IPS-18a (cell line): Measurements from ENCODE around the gene ZNF367.

Source experiments
- H3K27ac ChIP-seq: one replicate; pipeline ENCODE4 v1.5.1; 2013; ENCODE audit warnings: low read length
- H3K27me3 ChIP-seq: one replicate; pipeline ENCODE4 v1.6.1; 2013; ENCODE audit warnings: mild to moderate bottlenecking, low read length; ENCODE audit not compliant: control insufficient read depth, insufficient read depth
- H3K36me3 ChIP-seq: one replicate; pipeline ENCODE4 v1.6.1; 2013; ENCODE audit warnings: low read depth, low read length; ENCODE audit not compliant: control insufficient read depth
- H3K4me1 ChIP-seq: one replicate; pipeline ENCODE4 v1.6.1; 2013; ENCODE audit warnings: low read depth, low read length; ENCODE audit not compliant: control insufficient read depth
- H3K4me3 ChIP-seq: one replicate; pipeline ENCODE4 v1.5.1; 2013; ENCODE audit warnings: low read length
- H3K9ac ChIP-seq: one replicate; pipeline ENCODE4 v1.6.1; 2013; ENCODE audit warnings: mild to moderate bottlenecking, low read length, moderate library complexity
- H3K9me3 ChIP-seq: one replicate; pipeline ENCODE4 v1.6.1; 2013; ENCODE audit warnings: low read depth, low read length; ENCODE audit not compliant: control insufficient read depth

ZNF367 gene

DNA sequence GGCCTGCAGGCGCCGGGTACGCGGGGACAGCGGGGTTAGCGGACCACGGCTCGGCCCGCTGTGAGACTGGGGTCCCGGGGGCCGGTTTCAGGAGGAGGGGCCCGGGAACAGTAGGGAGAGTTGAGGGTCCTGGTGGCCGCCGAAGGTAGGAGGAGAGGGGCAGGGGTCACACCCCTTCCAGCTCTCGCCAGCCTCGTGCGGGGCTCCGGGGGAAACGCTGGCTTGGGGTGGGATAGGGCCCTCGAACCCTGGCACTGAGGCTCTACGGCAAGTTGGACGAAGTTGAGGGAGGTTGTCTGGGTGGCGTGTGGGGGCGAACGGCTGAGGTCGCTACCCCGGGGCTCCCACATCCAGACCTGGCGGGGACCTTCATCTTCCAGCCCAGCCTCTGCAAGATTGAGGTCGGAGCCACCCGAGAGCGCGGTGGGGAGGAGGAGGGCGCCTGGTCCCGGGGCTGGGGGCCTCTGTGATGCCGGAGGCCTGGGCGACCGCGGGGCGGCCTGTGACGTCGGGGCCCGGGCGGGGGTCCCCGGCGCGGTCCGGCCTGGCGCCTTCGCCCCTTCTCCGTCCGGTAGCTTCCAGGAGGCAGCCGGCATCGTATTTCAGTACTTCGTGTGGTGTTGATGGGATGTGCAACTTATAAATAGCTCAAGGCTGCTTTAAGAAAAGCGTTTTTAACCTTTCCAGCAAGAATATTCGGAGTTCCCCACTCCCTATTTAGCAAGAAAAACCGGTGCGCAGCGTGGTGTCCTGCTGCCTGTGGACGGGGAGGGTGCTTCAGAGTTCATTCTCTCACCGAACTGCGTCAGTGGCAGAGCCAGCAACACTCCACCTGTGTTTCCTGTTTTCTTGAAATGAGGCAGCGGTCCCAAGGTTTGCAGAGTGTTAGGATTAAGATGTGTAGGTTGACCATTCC, 32.7 kb upstream of the ZNF367 start:
- H3K27me3 ChIP-seq, result peaks cover 34% of the 10 kb centered on the region
- no peaks in the 10 kb centered on the region for H3K9me3 ChIP-seq
- H3K9ac ChIP-seq, result peak overlapping the region; percentile 18
- H3K27ac ChIP-seq, result no peak overlapping the region
- no peaks in the 10 kb centered on the region for H3K36me3 ChIP-seq
- peaks cover 5% of the 10 kb centered on the region for H3K4me1 ChIP-seq
- peak overlapping the region; percentile 66 for H3K4me3 ChIP-seq

DNA sequence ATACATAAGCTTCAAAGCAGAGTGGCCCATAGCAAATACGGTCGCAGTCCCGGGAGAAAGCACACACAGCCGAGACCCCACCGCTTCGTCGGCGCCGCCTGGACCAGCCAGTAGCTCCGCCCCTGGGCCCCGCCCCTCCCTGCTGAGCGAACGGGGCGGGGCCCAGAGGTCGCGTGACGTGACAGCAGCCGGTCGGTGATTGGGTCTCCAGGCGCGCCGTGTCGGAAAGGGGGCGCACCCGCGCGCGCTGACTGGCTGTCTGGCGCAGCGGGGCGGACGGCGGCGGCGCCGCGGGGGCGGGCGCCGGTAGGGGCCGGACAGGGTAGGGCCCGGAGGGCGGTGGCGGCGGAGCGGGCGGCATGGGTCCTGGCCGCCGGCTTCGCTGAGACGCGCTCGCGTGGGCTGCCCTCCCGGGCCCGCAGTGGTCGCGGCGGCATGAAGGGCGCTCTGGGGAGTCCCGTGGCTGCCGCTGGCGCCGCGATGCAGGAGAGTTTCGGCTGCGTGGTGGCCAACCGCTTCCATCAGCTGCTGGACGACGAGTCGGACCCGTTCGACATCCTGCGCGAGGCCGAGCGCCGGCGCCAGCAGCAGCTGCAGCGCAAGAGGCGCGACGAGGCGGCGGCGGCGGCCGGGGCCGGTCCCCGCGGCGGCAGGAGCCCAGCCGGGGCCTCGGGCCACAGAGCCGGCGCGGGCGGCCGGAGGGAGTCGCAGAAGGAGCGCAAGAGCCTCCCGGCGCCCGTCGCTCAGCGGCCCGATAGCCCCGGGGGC, 31.9 kb upstream of the ZNF367 start, which contains the start of gene HABP4:
HABP4 (plus strand) TSS at position 325 of the 768 bp plus-strand sequence; CDS start at position 436, 111 bp downstream.
- Histone ChIP-seq H3K36me3 (no peaks in the 10 kb centered on the region), H3K4me1 (peaks cover 5% of the 10 kb centered on the region), H3K9ac (peak within 1 kb of the TSS; percentile 18), H3K27ac (no peak within 1 kb of the TSS), H3K4me3 (peak within 1 kb of the TSS; percentile 73), H3K27me3 (peaks cover 34% of the 10 kb centered on the region), H3K9me3 (no peaks in the 10 kb centered on the region)

DNA sequence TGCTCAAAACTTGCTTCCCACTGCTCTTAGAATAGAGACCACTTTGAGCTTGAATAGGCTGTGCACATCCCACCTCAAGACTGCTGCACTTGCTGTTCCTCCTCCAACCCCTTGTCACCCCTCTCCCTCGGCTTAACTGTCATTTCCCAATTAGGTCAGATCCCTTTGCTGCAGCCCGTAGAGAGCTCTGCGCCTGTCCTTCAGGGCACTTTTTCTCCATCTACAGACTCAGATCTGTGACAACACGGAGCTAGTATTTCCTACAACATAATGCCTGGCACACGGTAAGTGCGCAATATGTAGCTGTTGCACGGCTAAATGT, 31.3 kb upstream of the ZNF367 start:
- H3K27ac ChIP-seq, result no peak overlapping the region

GRCh38 chr9:96448546-96449170, 30.5 kb upstream of the ZNF367 start:
- Histone ChIP-seq H3K4me3 (no peak overlapping the region), H3K9ac (no peak overlapping the region), H3K27me3 (peaks cover 34% of the 10 kb centered on the region), H3K27ac (no peak overlapping the region), H3K4me1 (peaks cover 5% of the 10 kb centered on the region), H3K9me3 (no peaks in the 10 kb centered on the region), H3K36me3 (no peaks in the 10 kb centered on the region)

More for the DNA sequence above, 31.3 kb upstream of the ZNF367 start:
- no peak overlapping the region for H3K9ac ChIP-seq
- H3K9me3 ChIP-seq, result no peaks in the 10 kb centered on the region
- peaks cover 5% of the 10 kb centered on the region for H3K4me1 ChIP-seq
- peaks cover 34% of the 10 kb centered on the region for H3K27me3 ChIP-seq
- peak overlapping the region; percentile 73 for H3K4me3 ChIP-seq
- H3K36me3 ChIP-seq, result no peaks in the 10 kb centered on the region

GRCh38 chr9:96447406-96447805, 29.2 kb upstream of the ZNF367 start:
- H3K4me1 ChIP-seq, result peaks cover 5% of the 10 kb centered on the region
- no peak overlapping the region for H3K9ac ChIP-seq
- no peaks in the 10 kb centered on the region for H3K36me3 ChIP-seq
- H3K4me3 ChIP-seq, result no peak overlapping the region
- peaks cover 34% of the 10 kb centered on the region for H3K27me3 ChIP-seq
- H3K9me3 ChIP-seq, result no peaks in the 10 kb centered on the region
- no peak overlapping the region for H3K27ac ChIP-seq

- H3K4me1 ChIP-seq, result no peaks in the 10 kb centered on the region
- no peaks in the 10 kb centered on the region for H3K9me3 ChIP-seq
- H3K9ac ChIP-seq, result no peak overlapping the region
- H3K36me3 ChIP-seq, result no peaks in the 10 kb centered on the region
- no peaks in the 10 kb centered on the region for H3K27me3 ChIP-seq
- H3K27ac ChIP-seq, result no peak overlapping the region
- H3K4me3 ChIP-seq, result no peak overlapping the region
These were observed 24.3 kb upstream of the ZNF367 start for GRCh38 chr9:96442491-96442890.

DNA sequence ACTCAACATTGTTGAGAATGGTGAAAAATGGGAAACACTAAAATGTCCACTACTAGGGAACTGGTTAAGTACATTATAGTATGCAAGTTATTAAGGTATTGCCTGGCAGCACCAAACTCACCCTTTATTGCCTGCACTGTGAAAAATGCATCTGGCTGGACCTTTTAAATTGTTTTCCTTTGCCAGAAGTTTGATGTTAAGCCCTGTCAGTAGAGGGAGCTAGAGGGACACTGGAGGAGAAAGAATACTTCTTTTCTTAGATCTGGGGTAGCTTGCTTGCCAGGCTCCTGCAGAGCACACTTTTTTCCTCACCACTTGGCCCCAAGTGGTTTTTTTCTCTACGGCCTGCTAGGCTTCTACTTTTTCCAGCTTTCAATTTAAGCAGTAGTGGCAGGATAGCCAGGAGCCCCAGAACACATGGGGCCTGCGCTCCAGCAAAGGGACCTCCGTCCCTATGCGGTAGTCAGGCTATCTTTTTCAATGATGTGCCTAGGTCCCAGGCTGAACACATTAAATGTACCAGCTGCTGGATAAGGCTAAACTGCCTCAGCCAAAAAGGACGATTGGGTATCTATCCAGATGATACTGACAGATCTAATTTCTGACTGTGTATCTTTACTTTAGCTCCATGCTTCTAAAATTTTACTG, 23.8 kb upstream of the ZNF367 start:
- H3K36me3 ChIP-seq, result no peaks in the 10 kb centered on the region
- H3K27ac ChIP-seq, result no peak overlapping the region
- H3K9ac ChIP-seq, result no peak overlapping the region
- no peaks in the 10 kb centered on the region for H3K9me3 ChIP-seq
- no peaks in the 10 kb centered on the region for H3K4me1 ChIP-seq
- H3K4me3 ChIP-seq, result no peak overlapping the region
- no peaks in the 10 kb centered on the region for H3K27me3 ChIP-seq

DNA sequence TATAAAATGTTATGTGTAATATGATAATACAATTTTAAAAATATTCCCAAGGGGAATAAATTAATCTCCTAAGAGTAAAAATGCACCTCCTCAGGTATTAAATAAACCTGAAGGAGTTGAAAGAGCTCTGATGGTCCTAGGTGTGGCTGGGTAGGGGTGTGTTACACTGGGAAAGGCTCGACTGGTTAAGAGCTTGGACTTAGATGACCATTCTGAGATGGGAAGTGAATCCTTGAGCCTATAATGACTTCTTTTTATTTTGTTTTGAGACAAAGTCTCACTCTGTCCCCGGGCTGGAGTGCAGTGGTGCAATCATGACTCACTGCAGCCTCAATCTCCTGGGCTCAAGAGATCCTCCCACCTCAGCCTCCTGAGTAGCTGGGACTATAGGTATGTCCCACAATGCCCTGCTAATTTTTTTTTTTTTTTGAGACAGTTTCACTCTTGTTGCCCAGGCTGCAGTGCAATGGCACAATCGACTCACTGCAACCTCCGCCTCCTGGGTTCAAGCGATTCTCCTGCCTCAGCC, 22.6 kb upstream of the ZNF367 start:
- H3K27ac ChIP-seq, result no peak overlapping the region
- no peak overlapping the region for H3K9ac ChIP-seq
- H3K27me3 ChIP-seq, result no peaks in the 10 kb centered on the region
- H3K9me3 ChIP-seq, result no peaks in the 10 kb centered on the region
- no peaks in the 10 kb centered on the region for H3K4me1 ChIP-seq
- no peaks in the 10 kb centered on the region for H3K36me3 ChIP-seq
- H3K4me3 ChIP-seq, result no peak overlapping the region

DNA sequence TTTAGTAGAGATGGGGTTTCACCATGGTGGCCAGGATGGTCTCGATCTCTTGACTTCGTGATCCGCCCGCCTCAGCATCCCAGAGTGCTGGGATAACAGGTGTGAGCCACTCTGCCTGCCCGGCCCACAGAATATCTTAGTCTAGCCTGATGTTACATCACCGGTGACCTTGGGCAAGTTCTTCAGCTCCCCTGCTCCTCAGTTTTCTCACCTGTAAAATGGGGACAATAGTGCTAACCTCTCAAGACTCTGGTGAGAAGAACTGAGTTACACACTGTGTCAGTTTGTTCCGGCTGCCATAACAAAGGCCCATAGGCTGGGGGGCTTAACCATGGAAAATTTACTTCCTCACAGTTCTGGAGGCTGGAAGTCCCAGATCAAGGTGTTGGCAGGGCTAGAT, 19.3 kb upstream of the ZNF367 start:
- H3K4me3 ChIP-seq, result no peak overlapping the region
- H3K4me1 ChIP-seq, result no peaks in the 10 kb centered on the region
- H3K27ac ChIP-seq, result no peak overlapping the region
- no peaks in the 10 kb centered on the region for H3K27me3 ChIP-seq
- H3K36me3 ChIP-seq, result no peaks in the 10 kb centered on the region
- no peak overlapping the region for H3K9ac ChIP-seq
- no peaks in the 10 kb centered on the region for H3K9me3 ChIP-seq

DNA sequence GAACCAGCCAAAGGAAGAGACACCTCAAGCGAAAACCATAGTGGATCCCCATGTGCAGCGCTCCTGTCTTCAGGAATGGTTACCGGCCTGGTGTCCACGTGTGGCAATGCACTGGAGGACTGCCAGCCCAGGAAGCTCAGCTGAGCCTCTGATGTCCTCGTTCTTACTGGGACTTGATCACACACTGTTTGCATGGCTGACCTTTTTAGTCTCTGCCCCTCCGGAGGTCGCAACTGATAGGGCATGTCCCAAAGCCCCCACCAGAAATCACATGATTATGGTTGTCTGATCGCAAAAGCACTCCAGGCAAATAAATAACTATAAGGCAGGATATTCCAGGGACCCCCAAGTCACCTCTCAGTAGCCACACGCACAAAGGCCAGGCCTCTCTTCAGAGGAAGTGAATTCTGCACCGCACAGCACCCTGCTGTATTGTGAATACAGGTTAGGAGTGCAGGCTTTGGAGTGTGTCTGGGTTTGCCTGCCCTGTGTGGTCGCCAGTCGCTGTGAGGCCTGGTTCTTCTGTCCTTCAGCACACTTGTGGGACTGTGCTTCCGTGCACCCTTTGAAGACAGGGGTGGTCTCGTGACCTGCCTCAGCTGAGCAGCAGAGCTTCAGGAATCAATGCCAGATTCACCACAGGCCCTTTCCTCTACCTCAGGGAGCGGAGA, 18.4 kb upstream of the ZNF367 start:
- no peak overlapping the region for H3K27ac ChIP-seq
- no peaks in the 10 kb centered on the region for H3K9me3 ChIP-seq
- no peaks in the 10 kb centered on the region for H3K27me3 ChIP-seq
- no peaks in the 10 kb centered on the region for H3K36me3 ChIP-seq
- H3K9ac ChIP-seq, result no peak overlapping the region
- no peaks in the 10 kb centered on the region for H3K4me1 ChIP-seq
- no peak overlapping the region for H3K4me3 ChIP-seq
